ENCODE results near the gene SLC16A10. TPM values are rescaled to one million over a fixed set of nuclear protein-coding genes. Genes with fewer than 3 reads are reported as not detected.
"Not testable (repeated sequence)": the region's sequence is repeated elsewhere in the genome, so short reads cannot be mapped to it uniquely, and the experiment has no call there.

The SLC16A10 gene
- total and polyA plus RNA-seq, 7 donors: under 0.01 to 1.2 (median 0.83) TPM

DNA sequence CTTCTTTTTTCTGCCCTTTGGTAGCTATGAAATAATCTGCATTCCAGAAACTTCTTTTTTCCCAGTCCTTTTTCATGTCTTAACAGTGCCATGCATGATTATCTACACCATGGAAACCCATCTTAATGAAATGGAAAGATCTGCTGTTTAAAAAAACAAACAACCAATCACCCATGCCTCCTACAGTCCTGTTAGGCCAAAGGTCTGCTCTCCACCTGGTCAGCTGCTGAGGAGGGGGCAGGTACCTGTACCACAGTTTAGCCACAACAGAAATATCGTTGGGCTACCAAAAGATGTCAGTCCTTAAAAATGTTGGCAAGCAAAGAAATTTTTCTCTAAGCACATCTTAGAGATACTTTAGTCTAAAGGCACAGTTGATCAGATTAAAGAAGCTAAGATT, 112.6 kb downstream of the SLC16A10 start:
- 16 to 56% methylated on average over 1 of the region's 1 CpG for WGBS, 2 donors
- intact Hi-C loops (cut with DNase I): loop anchor here (10.0 kb wide), 1 partner anchor 675 kb away; no protein-coding TSS in a partner anchor
- no peaks in the 10 kb centered on the region for H3K9me3 ChIP-seq
- H3K27me3 ChIP-seq: no peaks in the 10 kb centered on the region
- H3K27ac ChIP-seq: no peak overlapping the region
- no peaks in the 10 kb centered on the region for H3K4me1 ChIP-seq
- H3K36me3 ChIP-seq: no peaks in the 10 kb centered on the region
- TF ChIP-seq EP300 (IDR thresholded peaks at IDR 0.05) (no peak), POLR2AphosphoS5 (IDR thresholded peaks at IDR 0.05) (no peak)
- no peak for DNase-seq
- no peak overlapping the region for H3K4me3 ChIP-seq

DNA sequence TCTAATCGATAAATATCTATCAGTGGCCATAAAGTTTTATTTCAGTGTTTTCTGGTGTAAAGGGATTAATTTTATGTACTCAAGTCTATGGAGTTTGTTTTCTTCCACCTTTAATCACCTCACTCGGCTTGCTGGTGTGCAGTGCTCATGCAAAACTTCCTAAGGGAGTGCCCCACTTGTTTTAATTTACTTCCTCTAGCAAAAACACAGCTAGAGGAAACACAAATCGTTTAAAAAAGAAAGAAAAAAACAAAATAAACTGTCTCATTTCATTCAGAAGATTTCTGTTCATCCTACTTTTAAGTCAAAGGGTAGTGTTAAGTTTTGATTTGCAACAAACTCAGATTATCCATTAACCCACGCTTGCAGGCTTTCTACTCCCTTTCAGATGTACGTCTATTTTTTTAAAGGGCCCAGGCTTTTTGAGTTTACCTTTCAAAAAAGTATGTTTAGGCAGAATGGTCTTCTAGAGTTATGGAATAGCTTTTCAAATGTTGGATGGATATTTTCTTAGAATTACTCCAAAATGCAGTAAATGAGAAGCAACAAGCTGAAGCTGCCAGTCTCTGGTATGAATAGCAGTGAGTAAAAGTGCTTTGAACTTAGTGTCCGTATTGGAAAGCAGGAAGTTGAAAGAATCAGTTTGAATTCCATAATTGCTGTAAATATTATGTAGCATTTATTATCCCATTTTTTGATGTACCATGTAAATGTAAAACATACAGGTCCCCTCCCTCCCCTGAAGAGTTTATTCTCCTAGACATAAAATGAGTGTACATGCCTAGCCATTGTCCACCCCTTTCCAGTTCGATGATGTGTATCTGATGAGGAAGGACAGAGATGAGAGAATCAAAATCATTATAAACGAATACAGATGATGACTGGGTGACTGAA, 113.3 kb downstream of the SLC16A10 start:
- 13 to 49% methylated on average over 8 of the region's 8 CpGs for WGBS, 2 donors
- intact Hi-C loops (cut with DNase I): no loop called here
- H3K36me3 ChIP-seq: no peaks in the 10 kb centered on the region
- H3K27ac ChIP-seq: no peak overlapping the region
- DNase-seq: no peak
- no peaks in the 10 kb centered on the region for H3K27me3 ChIP-seq
- TF ChIP-seq EP300 (IDR thresholded peaks at IDR 0.05) (no peak), POLR2AphosphoS5 (IDR thresholded peaks at IDR 0.05) (no peak), POLR2A (IDR thresholded peaks at IDR 0.05) (no peak)
- TF ChIP-seq, protein P1, sequence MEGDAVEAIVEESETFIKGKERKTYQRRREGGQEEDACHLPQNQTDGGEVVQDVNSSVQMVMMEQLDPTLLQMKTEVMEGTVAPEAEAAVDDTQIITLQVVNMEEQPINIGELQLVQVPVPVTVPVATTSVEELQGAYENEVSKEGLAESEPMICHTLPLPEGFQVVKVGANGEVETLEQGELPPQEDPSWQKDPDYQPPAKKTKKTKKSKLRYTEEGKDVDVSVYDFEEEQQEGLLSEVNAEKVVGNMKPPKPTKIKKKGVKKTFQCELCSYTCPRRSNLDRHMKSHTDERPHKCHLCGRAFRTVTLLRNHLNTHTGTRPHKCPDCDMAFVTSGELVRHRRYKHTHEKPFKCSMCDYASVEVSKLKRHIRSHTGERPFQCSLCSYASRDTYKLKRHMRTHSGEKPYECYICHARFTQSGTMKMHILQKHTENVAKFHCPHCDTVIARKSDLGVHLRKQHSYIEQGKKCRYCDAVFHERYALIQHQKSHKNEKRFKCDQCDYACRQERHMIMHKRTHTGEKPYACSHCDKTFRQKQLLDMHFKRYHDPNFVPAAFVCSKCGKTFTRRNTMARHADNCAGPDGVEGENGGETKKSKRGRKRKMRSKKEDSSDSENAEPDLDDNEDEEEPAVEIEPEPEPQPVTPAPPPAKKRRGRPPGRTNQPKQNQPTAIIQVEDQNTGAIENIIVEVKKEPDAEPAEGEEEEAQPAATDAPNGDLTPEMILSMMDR (IDR thresholded peaks at IDR 0.05): no peak
- H3K9me3 ChIP-seq: no peaks in the 10 kb centered on the region
- H3K4me1 ChIP-seq: no peaks in the 10 kb centered on the region
- H3K4me3 ChIP-seq: no peak overlapping the region

DNA sequence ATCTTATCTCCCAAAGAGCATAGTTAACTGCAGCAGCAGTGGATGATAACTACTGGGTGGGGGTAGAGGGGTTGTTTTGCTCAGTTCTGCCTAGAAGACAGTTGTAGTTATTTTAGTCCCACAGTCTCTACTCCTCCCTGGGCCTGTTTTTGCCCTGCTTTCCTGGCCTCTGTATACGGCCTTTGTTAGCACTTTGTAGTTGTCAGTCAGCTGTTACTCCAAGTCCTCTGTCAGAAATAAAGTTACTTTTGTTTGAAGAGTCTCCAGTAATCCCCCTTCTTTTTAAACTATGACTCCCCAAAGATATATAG, 113.9 kb downstream of the SLC16A10 start:
- H3K4me3 ChIP-seq: no peak overlapping the region
- intact Hi-C loops (cut with DNase I): no loop called here

DNA sequence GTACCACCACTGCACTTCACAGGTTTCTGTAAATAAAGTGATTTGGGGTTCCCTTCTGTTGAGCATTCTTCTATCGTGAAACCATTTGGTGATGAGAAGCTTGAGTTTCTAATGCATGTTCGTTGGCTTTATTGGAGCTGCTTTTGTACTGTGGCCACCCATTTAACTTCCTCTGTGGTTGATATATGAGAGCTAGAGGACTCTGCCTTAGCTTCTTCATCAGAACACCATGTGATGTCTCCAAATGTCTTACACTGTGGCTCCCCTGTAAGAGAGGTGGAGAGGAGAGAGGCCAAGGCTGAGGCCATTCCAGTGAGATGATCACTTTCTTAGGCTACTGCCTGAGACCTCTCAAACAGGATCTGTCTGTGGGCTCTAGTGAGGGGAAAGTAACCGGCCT, 114.5 kb downstream of the SLC16A10 start:
- Histone ChIP-seq H3K27me3 (no peaks in the 10 kb centered on the region), H3K4me1 (no peaks in the 10 kb centered on the region), H3K4me3 (no peak overlapping the region), H3K36me3 (no peaks in the 10 kb centered on the region), H3K9me3 (no peaks in the 10 kb centered on the region), H3K27ac (no peak overlapping the region)
- 75 to 91% methylated on average over 3 of the region's 3 CpGs for WGBS, 2 donors
- intact Hi-C loops (cut with DNase I): no loop called here
- DNase-seq: no peak
- TF ChIP-seq POLR2A (IDR thresholded peaks at IDR 0.05) (no peak), POLR2AphosphoS5 (IDR thresholded peaks at IDR 0.05) (no peak), EP300 (IDR thresholded peaks at IDR 0.05) (no peak)
- TF ChIP-seq, protein P1 (IDR thresholded peaks at IDR 0.05): no peak

More for the DNA sequence above, 113.9 kb downstream of the SLC16A10 start:
- no peak overlapping the region for H3K27ac ChIP-seq
- DNase-seq: no peak
- WGBS, 2 donors: 19 to 29% methylated on average over 1 of the region's 1 CpG
- no peaks in the 10 kb centered on the region for H3K36me3 ChIP-seq
- no peaks in the 10 kb centered on the region for H3K4me1 ChIP-seq
- H3K9me3 ChIP-seq: no peaks in the 10 kb centered on the region
- TF ChIP-seq, protein P1 (IDR thresholded peaks at IDR 0.05): no peak
- TF ChIP-seq POLR2A (IDR thresholded peaks at IDR 0.05): no peak
- TF ChIP-seq EP300 (IDR thresholded peaks at IDR 0.05): no peak
- no peak for TF ChIP-seq POLR2AphosphoS5 (IDR thresholded peaks at IDR 0.05)
- H3K27me3 ChIP-seq: no peaks in the 10 kb centered on the region

DNA sequence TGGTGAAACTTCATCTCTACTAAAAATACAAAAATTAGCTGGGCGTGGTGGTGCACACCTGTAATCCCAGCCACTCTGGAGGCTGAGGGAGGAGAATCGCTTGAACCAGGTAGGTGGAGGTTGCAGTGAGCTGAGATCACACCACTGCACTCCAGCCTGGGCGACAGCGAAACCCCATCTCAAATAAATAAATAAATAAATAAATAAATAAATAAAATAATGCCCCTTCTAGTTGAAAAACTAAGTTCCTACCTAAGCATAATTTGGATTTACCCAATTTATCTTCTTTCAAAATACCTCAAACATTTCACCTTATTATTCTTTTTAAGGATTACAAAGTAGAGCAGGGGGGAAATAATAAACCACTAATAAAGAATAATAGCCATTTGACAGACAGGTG, 116.2 kb downstream of the SLC16A10 start:
- H3K4me3 ChIP-seq; H3K4me1 ChIP-seq; DNase-seq; intact Hi-C loops (cut with DNase I); H3K9me3 ChIP-seq; H3K27ac ChIP-seq; H3K27me3 ChIP-seq; H3K36me3 ChIP-seq: not testable (repeated sequence)
- WGBS, 2 donors: 98 to 99% methylated on average over 4 of the region's 4 CpGs

DNA sequence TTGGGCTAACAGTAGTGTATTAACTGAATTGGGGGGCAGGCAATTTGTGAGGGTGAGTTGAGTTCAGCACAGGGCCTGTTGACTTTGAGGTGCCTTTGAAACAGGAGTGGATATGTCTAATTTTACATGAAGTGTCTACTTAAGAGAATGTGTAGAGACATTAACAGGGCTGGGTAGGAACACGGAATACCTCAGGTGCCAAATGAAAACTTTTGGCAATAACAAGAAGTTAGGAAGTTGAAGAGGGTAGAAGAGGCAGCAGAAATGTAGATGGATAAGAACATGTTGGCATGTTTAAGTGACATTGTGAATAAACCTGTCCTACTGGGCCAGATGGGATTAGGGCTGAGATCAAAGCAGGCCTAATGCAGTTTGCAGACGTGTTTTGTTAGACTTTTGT, 117.0 kb downstream of the SLC16A10 start:
- no peak overlapping the region for H3K27ac ChIP-seq
- no peak for DNase-seq
- TF ChIP-seq POLR2AphosphoS5 (IDR thresholded peaks at IDR 0.05) (no peak), EP300 (IDR thresholded peaks at IDR 0.05) (no peak), POLR2A (IDR thresholded peaks at IDR 0.05) (no peak)
- TF ChIP-seq, protein P1 (IDR thresholded peaks at IDR 0.05): no peak
- intact Hi-C loops (cut with DNase I): no loop called here
- H3K36me3 ChIP-seq: no peaks in the 10 kb centered on the region
- WGBS, 2 donors: 73 to 85% methylated on average over 2 of the region's 2 CpGs
- H3K4me3 ChIP-seq: no peak overlapping the region
- H3K27me3 ChIP-seq: no peaks in the 10 kb centered on the region
- no peaks in the 10 kb centered on the region for H3K9me3 ChIP-seq
- H3K4me1 ChIP-seq: no peaks in the 10 kb centered on the region

Measured in sigmoid colon (tissue), 7 donors.